Right renal pelvis (tissue), 4 donors: ENCODE data around the gene LMBRD2. TPM values are rescaled to one million over a fixed set of nuclear protein-coding genes. Genes with fewer than 3 reads are reported as not detected.
"Not testable (repeated sequence)": the region's sequence is repeated elsewhere in the genome, so short reads cannot be mapped to it uniquely, and the experiment has no call there.

Source experiments
- DNase-seq, 4 donors: peaks; one replicate each; pipeline ENCODE4 v3.0.0-alpha.2; 2013; ENCODE audit warnings: low read depth in 4 of 4, low spot score in 3 of 4, missing footprints in 1 of 4
- polyA plus RNA-seq, 4 donors: library from polyadenylated mRNA; unstranded; fragments of 120-200 nt; gene quantifications; one replicate each; pipeline ENCODE4 v1.2.1, GENCODE V29; 2013; ENCODE audit not compliant: insufficient read length in 4 of 4

Gene LMBRD2
- polyA plus RNA-seq, result 10 to 100 TPM; 18.4 to 23.3 (median 20.2) TPM

GRCh38 chr5:36151434-36152323 lies at the start of gene LMBRD2, which contains the start of gene SKP2:
Gene LMBRD2 (minus strand): TSS chr5:36151887. CDS start chr5:36143349, 8,538 bp downstream.
Gene SKP2 (plus strand): TSS chr5:36152111. CDS start chr5:36152263, 152 bp downstream.
- peak; percentile 95 to 96 (median 96) for DNase-seq

DNA sequence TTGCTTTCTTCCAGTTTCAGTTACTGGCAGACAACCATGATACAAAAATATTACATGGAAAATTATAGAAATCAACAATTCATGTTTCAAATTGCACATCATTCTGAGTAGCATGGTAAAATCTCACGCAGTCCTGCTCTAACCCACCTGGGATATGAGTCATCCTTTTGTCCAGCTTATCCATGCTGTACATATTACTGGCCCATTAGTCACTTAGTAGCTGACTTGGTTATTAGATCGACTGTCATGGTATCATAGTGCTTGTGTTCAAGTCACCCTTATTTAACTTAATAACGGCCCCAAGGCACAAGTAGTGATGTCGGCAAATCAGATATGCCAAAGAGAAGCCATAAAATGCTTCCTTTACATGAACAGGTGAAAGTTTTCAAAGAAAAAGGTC lies 48.8 kb upstream of the LMBRD2 start:
- no peak for DNase-seq

GRCh38 chr5:36199620-36200019 lies 47.9 kb upstream of the LMBRD2 start:
- no peak for DNase-seq

DNA sequence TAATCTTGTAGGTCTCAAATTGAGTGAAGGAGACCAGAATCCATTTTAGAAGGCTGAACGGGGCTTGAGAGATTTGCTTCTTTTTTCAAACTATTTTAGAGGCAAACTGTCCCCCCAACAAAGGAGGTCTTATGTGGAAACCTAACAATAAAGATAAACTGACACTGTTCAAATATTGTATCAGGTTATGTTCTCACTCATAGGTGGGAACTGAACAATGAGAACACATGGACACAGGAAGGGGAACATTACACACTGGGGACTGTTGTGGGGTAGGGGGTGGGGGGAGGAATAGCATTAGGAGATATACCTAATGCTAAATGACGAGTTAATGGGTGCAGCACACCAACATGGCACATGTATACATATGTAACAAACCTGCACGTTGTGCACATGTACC lies 47.1 kb upstream of the LMBRD2 start:
- not testable (repeated sequence) for DNase-seq

DNA sequence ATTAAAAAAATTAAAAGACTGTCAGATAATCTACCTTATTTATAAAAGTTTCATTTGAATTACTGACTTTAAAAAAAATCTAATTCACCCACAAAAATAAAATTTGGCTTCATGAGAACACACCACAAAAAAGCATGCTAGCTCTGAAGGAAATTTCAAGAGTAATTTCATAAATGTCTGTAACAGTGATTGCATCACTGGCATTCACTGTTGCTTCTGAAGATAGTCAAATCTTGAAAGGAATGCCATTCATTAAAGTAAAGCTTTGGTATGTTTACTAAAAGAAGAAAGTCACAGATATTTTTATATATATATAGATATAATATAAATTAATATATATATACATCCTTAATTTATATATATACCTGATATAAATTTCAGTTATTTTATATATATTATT lies 46.6 kb upstream of the LMBRD2 start:
- DNase-seq, result no peak

- DNase-seq, result no peak
These were observed 42.1 kb upstream of the LMBRD2 start for GRCh38 chr5:36193746-36194145.

GRCh38 chr5:36184408-36184807 lies 32.7 kb upstream of the LMBRD2 start:
- DNase-seq, result not testable (repeated sequence)

DNA sequence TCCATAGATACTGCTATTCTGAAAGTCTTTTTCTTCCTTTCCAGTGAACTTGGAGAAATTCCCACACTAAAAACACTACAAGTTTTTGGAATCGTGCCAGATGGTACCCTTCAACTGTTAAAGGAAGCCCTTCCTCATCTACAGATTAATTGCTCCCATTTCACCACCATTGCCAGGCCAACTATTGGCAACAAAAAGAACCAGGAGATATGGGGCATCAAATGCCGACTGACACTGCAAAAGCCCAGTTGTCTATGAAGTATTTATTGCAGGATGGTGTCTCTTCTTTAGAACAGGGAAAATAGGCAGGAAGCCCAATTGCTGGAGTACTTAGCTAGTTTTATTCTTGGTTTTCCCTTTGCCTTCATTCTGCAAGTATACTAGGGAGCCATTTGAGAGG lies 30.1 kb upstream of the LMBRD2 start:
- DNase-seq, result no peak

DNA sequence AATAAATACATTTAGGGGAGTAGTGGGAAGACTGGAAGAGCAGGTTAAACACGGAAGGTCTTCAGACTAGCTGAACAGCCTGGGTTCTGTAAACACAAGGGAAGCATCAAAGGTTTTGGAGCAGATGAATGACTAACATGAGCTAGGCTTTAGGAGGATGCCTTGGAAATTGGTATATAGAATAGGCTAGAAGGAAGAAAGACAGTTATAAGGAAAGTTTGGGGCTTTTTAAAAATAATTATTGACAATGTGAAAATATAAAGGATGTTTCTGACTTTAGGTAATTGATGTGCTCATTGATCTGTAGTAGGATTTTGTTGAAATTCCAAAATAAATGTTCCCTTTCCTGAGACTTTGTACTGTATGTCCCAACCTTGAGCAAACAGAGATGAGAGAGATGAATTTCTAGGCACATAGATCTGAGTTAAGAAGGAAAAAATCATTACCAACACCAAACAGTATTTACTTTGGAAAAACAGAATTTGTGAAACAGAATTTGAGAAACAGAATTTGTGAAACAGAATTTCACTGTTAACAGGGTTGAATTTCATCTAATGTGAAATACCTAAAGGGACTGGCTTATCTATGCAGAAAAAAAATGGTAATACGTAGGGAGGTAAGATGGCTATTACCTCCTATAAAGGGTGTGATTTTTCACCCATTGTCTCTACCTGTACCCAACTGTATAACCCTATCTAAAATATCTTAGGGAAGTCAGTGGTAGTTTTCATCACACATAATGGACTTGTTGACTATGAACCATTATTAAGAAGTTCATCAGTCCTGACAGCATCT lies 29.1 kb upstream of the LMBRD2 start:
- DNase-seq, result no peak

DNA sequence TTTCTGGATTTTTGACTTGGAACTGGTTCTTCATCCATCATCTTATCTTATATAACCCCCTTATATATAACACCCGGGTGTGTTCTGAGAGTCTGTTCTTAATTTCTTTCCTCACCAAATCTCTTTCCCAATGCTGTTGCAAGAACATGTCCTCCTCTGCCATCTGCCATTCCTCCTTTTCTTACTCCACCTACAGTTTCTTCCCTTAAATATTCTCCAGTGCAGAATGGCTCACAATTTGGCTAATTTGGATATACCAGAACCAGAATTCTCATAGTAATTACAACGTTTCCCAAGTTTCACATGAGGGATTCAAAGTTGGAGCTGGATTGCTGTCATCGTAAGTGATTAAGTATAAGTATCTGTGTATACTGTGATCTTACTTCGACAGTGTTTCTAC lies 28.3 kb upstream of the LMBRD2 start:
- DNase-seq, result no peak

DNA sequence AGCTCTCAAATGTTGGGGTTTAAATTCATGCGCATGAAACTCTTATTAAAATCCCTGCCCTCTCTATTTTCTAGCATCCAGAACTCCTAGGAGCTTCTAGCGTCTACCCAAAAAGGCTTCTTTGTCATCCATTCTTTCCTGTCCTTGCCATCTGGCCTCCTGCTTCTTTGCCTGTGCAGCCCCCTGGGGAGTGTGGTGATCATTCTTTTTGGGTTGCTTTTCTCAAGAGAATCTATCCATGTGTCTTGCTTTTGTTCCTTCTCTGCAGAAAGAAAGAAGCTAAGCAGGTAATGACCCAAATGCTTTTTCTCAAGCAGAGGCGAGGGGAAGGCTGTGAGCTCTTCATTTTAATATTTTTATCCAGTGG lies 26.8 kb upstream of the LMBRD2 start:
- DNase-seq, result no peak

GRCh38 chr5:36177715-36178523 lies 26.2 kb upstream of the LMBRD2 start:
- peak in 3 of 4 donors; percentile 5 to 16 (median 13) for DNase-seq

GRCh38 chr5:36177154-36177553 lies 25.5 kb upstream of the LMBRD2 start:
- DNase-seq, result no peak

DNA sequence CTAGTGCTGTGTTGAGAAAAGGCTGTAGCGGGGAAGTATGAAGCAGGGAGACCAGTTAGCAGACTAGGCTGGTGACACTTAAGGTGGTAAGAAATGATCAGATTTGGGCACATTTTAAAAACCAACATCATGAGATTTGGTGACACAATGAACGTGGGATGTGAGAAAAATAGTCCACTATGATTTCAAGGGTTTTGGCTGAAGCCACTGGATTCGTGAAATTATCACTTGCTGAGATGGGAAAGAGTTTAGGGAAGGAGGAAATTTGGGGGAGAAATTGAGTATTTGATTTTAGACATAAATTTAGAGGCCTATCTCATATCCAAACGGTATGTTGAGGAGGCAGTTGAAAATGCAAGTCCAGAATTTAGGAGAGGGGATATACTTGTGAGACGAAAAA lies 23.4 kb upstream of the LMBRD2 start:
- no peak for DNase-seq

GRCh38 chr5:36174119-36174518 lies 22.4 kb upstream of the LMBRD2 start:
- DNase-seq, result no peak

GRCh38 chr5:36173426-36173825 lies 21.7 kb upstream of the LMBRD2 start:
- DNase-seq, result no peak

DNA sequence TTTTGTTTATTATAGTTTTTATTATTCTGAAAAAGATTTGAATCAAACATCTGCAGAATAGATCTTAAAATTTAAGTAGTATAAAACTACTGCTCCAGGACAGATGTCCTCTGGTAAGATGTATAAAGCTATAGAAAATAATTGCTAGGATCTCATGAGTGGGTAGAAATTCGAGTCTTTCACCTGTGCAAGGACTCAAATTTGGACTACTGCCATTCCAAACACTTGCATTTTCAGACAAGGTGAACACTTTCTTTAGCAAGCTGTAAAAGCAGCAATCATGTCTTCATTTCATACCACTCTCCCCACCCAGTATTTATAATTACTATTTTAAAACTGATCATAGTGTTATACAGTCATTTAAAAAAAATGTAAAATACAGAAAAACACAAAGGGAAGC lies 20.9 kb upstream of the LMBRD2 start:
- DNase-seq, result no peak

DNA sequence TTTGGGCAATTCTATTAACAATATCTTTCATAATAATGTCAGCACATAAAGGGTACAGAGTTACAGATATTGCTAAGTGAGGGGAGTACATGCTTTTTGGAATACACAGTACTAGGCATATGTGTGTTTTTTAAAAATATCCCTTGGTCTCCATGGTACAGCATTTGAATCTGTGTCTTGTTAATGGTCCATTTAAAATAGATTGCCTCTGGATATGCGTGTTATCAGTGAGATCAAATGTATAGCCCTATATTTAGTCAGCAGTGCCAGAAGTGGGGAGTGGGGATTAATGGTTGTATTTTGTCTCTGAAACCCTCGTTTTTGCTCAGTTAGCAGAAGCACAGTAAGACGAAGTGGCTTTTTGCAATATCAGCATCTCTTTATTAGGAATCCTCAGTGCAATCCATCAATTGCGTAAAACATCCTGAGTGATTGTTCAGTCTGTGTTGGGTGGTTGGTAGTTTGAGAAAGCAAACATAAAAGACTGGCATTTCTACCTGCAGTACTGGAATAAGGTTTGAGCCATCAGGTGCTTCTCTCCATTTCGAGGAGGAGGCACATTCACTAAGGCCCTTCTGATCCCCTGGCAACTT lies 19.2 kb upstream of the LMBRD2 start:
- no peak for DNase-seq

DNA sequence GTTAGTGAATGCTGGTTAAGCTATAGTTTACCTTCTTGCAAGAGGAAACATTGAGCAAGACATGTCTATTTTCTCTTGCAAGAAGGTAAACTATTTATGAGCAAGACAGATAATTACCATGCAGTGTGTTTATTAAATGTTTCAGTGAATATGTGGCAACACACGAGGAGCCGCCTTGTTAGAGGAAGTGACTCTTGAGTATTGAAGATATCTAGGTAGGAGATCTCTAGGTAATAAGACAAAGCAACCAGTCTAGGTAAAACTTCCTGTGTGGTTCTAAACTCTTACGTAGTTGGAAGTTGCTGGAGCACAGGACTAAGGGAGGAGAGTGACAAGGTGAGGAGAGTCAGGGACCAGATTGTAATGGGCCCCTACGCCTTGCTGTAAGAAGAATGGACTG lies 17.1 kb upstream of the LMBRD2 start:
- DNase-seq, result no peak

GRCh38 chr5:36164461-36164860 lies 12.8 kb upstream of the LMBRD2 start:
- no peak for DNase-seq
